Hematopoietic multipotent progenitor cell treated with erythropoietin and hydrocortisone succinate and interleukin-3 and kit ligand, for 8 days (in vitro differentiated cells): ENCODE data around the gene SYNPO.

ENCODE experiments used
- DNase-seq: peaks from one replicate; pipeline ENCODE4 v3.0.0-alpha.2; 2015

The SYNPO gene

DNA sequence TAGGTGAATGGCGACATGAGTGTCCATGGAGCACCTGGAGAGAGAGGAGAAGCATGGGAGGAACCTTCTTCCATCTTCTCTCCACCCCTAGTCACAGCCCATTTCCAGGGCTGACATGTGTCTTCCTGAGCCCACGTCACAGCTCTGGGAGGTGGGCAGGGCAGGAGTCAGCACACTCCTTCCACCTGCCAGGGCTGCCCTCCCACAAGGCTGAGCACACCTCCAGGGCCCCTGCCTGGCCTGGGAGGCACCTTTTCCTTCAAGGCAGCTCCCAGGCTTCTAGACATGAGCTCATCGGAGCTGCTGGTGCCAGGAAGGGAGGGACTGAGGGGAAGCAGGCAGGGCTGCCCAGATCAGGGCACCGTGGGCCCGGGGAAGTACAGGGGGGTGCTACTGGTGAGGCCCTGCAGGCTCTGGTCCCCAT lies 13.6 kb upstream of the SYNPO start:
- DNase-seq, result no peak

DNA sequence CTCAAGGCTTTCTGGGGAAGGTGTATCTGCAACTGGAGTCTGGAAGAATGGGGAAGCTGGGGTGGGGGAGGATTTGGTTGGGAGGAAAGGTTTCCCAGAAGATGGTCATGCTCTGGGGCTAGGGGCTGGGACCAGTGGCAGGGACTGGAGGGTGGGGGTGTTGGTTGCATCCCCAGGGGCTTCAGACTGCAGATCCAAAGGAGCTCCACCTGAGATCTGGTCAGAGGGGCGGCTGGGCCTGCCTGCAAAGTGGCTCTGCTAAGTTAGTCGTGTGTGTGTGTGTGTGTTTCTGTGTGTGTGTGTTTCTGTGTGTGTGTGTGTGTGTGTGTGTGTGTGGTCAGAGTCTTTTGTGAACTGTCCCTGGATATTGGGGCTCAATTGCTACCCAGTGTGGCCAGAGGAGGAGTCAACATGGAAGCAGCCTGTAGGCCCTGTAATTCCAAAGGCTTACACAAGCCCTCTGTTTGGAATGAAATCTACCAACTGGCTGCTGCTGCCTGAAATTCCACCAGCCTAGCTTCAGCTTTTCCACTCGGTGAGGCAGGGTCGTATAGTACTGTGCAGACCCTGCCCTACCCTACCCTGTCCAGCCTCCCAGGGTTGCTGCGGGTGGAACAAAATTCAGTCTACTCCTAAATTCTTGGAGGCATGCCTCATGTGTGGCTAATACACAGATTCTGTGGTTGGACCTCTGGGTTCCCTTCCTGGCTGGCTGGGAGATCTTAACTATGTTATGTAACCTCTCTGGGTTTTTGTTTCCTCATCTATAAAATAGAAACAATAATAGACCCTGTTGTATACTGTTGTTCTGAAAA lies 12.5 kb upstream of the SYNPO start:
- no peak for DNase-seq

DNA sequence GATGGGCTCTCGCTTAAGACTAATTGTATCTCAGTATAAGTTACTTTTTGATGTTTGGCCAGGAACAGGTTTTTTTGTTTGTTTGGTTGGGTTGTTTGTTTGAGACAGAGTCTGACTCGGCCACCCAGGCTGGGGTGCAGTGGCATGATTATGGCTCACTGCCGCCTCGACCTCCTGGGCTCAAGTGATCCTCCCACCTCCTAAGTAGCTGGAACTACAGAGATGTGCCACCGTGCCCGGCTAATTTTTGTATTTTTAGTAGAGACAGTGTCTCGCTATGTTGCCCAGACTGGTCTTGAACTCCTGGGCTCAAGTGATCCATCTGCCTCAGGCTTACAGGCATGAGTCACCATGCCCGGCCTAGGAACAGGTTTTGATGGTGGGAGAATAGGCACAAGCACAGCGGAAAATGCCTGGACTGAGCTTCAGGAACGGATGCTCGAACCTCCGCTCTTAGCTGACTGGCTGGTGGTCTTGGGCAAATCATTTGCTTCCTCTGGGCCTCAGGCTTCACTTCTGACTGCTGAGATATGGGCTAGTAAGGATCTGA lies 11.4 kb upstream of the SYNPO start:
- no peak for DNase-seq

DNA sequence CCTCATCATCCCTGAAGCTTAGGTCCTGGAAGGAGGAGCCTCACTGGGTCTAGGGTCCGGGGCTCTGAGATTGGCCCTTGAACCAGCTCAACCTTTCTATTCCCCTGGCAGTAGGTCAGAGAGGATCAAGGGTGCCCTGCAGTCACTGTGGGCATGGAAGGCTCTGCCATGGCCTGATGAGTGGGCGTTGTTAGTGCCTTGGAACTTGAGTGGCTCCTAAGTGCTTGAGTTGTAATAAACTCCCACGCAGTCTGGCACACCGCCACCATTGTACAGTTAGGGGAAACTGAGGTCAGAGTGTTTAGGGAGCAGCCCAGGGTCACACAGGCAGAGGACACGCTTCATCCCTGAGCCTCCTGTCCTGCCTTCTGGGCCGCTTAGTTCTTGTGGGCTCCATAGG lies 10.4 kb upstream of the SYNPO start:
- no peak for DNase-seq

DNA sequence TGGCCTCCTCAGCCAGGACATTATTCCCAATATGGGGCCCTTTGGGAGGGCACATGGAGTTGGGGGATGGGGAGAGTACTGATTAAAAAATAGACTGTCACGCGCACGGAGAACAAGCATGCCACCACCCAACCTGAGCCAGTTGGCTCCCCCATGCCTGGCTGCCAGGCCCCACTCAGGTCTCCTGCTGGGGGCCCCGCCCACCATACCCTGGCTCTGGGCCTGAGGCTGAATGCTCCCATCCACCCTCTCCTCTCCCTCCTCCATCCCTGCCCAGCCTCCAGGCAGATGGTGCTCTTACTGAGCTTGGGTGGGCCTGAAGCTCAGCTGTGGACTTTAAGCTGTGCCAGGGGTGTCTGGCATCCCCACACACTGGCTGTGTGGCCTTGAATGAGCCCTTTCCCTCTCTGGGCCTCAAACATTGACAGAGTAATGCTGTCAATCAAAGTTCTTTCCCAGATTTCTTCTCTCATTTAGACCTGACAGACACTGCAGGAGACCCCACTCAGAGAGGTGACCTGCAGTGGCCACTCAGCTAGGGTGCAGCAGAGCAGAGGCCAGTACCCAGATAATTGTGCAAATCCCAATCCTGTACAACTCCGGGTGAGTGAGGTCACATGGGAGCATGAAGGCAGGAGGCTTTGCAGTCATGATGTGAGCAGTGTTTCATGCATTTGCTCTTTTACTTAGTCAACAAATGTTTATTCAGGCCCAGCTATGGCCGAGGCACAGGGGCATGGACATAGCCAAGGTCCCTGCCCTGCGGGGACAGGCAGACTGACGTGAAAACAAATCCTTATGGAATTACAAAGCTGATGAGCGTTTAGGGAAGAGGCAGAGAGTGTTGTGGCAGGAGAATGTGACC lies 9.8 kb upstream of the SYNPO start:
- DNase-seq, result no peak

DNA sequence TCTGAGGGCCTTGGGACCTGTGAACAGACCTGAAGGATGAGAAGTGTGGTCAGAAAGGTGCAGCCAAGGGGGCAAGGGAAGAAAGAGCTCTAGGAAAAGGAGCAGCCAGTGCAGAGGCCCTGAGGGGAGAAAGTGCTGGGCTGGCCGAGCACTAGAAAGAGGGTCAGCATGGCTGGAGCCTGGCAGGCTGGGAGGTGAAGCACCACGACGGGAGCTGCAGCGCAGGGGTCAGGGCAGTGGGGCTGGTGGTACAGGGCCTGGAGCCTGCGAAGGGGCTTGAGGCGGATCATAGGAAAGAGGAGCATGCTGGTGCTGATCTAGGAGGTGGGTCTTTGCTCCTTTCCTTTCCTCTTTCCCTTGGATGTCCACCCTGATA lies 9.1 kb upstream of the SYNPO start:
- DNase-seq, result no peak

DNA sequence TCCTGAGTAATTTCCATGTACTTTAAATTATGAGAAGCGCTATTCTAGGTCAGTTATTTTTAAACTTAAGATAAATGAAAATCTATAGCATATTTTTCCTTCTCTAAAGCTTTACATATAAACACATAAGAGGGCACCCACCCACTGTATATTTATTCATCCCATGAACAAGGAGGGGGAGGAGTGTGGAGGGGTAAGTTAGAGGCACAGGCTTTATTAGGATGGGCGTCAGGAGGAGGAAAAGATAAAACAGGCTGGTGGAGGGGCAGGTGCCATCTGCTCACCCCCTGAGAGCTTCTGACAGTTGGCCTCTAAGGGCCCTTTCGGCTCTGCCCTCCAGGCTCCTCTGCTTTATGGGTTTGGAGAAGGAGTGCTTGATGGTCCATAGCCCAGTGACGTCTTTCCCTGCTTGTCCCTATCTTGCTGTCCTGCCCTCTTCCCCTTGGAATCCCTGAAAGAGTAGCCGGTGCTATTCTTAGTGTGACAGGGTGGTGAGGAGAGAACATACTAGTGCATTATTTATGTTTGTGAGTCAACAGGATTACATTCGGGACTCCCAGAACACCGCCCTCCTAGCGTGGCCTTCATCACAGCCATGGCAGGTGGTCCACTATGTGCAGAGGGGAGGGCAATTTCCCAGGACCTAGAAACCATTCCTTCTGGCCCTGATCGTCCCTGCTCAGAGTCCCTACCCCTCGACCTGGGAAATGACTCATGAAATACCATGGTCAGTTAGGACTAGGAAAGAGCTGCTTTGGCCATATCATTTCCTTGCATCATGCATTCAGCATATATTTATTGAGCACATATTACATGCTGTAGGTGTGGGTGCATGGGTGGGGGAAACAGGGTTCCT lies 7.9 kb upstream of the SYNPO start:
- no peak for DNase-seq

DNA sequence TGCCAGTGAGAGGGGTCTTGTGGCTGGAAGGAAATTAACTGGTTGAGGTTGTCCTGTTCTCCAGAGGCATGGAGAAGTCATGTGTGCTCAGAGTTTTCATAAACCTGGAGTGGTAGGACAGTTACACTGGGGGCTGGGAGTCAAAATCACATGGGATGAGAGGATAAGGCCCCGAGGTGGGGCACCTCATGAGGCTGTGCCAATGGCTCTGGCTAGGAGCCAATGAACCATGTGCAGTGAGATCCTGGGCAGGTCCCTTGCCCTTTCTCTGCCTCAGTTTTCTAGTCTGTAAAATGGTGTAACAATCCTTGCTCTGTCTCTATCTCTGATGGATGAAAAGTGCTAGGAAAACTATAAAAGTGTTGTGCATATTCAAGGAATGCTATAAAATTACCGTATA lies 7.0 kb upstream of the SYNPO start:
- DNase-seq, result peak; percentile 66

DNA sequence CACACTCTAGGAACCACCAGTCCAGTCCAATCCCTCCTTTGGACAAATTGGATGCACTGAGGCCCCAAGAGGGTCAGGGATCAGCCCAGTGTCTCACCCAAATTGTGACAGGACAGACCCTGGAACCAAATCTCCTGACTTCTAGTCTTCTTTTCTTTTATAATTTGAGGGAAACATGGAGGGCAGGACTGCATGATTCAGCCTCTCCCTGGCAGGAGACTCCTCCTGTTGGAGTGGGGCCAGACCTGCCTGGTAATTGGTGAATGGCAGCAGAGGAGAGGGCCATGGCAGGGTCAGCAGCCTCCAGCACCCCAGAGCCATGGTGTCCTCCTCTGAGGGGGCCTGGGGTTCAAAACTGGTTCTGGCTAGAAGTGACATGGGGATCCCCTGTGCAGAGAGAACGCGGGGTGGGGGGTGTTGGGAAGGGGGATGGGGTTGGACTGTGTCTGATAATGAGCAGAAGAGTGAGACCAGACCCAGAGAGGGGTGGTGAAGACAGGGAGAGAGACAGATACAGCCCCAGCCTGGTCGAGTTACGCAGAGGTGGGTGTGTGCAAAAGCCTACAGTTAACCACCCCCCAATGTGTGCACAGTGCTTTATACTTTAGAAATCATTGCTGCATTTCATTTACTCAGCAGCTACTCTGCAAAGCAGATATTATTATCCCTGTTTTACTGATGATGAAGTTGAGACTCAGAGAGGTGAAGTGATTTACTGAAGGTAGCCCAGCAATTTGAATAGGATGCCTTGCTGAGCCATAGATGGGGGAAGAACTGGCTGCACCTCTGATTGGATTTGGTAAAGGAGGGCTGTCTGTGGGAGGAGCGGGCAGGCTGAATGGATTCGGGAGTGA lies 3.8 kb upstream of the SYNPO start:
- no peak for DNase-seq

DNA sequence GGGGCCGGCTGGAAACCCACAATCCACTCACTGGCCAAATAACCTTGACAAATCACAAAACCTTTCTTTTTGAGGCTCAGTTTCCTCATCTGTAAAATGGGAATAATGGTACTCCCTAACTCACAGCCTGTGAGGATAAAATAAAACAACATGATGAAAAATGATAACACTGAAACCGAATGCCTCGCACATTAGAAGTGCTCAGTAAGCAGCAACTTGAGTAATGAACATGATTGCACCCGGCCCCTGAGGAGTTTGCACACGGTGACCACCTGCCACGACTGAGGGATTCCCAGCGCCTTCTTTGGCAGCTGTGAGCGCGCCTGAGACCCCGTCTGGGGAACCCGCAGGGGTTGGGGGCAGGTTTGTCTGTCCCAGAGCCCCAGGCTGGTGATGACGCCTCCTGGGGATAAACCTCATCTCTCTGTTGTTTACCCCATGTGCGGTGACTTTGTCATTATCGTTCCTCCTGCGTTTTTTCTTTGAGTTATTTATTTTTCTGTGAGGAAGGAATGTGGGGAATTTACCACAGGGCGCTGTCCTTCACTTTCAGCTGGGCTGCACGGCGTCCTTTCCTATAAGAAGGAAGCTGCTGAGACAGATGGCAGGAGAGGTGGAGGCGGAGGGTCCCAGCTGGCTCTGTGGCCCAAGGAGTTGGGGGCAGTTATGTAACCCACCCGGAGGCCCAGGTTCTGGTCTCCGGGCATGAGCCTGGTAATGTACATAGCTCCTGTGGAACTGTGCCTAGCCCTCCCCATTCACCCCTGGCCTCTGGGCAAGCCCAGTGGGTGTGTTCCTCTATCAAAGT lies 3.0 kb upstream of the SYNPO start:
- no peak for DNase-seq

DNA sequence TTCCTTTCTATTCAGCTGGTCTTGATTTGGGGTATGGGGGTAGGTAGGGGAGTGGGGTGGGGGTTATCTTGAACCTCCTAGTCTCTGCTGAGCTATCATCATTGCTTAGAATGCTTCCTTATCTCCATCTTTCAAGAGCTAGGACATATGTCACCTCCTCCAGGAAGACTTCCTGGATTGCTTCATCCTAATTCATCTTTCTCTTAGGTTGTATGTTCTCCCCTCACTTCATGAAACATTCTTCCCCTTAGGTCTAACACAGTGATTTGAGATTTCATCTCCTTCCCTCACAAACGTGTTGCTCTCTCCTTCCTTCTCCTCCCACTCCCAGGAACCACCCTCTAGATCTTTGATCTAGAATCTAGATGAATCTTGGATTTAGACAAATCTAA lies 2.4 kb upstream of the SYNPO start:
- no peak for DNase-seq

DNA sequence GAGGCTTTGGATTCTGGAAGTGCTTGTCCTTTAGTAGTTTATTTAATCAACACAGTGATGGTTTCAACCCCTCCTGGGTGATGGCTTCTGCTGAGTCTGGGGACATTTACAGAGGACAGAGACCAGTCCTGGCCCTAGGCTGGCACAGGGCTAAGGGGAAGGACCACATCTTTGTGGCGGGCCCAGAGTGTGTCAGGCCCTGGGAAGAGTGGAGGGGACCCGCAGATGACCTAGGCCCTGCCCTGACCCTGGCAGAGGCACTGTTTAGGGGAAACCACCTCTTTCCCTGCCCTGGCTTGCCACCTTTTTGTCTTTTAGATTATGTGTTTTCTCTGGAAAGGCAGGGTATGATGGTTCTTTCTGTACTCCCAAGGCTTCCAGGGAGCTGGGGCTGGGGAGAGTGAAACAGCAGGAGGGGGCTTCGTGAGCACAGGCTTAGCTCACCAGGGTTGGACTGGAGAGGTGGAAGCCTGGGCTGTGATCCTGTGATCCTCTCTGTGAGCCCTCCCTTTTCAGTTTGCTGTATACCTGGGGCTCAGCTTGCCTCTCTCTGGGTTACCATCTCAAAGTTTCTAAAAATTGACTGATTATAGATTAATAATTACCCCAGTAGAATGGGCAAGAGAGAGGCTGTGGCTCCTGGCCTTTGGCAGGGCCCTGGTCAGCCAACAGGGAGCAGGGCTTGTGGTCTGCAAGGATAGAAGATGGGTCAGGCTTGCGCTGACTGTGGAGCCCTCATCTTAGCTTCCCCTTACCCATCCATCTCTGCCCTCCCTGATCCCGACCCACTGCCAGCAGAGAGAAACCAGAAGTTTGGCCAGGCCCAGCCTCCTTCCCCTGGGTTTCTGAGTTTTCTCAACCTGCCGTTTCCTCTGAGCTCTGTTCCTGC lies 1.7 kb upstream of the SYNPO start:
- DNase-seq, result no peak

DNA sequence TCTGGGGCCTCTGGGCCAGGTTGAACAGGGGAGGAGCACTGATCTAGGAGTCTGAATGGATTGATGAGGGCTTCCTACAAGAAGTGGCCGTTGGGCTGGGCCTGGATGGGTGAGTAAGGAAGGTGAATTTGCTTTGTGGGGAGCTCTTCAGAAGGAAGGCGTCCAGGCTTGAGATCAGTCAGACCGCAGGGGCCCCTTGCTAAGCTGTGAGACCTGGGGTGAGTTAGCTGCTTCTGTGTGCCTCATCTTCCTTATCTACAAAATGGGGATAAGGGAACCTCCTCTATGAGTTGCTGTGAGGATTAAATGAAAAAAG lies 1.1 kb upstream of the SYNPO start:
- no peak for DNase-seq

DNA sequence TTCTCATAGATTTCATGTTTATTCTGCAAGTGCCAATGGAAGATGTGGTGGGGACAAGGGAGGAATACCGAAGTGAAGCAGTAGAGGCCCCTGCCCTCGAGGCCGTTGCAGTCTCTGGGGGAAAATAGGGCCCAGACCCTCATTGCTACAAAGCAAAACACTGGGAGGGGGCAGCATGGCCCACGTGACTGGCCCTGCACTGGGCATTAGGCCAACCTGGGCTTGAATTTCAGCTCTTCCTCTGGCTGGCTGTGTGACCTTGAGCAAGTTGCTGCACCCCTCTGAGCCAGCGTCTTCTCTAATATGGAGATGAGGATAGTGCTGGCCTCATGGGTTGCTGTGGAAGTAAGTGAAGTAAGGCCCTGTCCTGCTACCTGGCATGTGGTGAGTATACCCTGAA lies 709 bp upstream of the SYNPO start:
- no peak for DNase-seq

DNA sequence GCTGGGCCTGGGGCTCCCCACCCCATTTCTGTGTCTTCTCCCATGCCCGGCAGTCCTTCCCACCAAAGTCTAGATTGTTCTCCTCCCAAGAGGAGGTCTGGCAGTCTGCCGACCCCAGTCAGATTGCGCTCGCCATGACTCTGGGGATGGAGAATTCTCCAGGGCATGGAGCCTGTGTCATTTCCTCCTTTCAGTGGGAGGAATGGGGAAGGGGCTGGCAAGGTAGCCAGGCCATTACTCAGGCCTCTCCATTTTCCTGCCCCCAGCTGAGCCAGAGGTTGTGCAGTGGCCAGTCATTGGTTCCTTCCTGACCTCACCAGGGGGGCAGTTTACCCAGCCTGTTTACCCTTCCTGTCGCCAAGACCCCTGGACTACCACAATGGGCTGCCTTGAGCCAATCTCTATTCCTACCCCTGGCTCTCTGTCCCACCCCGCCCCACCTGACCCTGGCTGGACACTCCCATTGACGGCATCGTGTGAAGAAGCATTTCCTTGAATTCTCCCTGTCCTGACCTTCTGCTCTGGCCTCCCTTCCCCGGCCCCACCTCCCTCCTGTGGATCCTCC lies 628 bp downstream of the SYNPO start:
- DNase-seq, result no peak

DNA sequence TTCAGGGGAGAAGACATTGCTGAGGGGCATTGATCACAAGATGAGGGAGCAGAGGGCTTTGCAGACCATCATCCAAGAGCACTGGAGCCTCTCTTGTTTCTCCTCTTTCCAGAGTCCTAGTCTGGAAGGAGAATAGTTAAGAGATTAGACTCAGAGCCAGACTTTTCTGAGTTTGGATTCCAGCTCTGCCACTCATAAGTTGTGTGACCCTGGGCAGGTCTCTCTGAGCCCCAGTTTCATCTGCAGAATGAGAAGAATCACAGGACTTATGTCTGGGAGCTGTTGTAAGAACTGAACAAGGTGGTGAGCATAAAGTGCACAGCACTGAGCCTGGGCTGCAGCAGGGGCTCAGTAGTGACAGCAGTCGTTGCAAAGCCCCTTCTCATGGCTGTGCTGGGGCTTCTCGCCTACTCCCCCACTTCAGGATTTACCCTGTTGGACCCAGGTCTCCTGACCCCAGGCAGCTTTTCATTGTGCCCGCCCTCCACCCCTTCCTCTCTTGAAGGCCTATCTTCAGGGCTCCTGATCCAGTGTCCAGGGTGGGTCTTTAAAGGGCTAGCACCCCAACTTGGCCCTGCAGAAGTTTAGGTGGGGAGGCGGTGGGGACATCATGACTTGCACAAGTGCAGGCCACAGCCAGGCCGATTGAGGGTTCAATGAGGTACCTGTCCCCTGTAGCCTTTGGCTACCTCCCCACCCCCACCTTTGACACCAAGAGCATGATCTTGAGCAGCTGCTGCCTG lies 1.5 kb downstream of the SYNPO start:
- DNase-seq, result no peak

DNA sequence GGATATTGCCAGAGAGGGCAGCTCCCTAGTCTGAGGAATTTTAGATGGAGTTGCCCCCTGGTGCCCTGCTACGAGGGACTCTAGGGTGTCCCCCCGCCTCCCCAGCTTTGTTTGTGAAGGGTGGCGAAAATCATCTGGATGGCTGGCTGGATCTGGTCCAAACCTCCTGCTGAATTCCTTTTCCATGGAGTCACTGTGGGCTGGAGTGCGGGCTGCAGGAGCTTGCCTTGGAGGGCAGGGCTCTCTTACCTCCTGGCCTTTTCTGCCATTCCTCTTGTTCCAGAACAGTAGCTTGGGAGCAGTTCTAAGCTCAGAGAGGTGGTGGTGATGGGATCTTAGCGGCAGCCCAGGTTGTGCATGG lies 2.1 kb downstream of the SYNPO start:
- DNase-seq, result no peak

DNA sequence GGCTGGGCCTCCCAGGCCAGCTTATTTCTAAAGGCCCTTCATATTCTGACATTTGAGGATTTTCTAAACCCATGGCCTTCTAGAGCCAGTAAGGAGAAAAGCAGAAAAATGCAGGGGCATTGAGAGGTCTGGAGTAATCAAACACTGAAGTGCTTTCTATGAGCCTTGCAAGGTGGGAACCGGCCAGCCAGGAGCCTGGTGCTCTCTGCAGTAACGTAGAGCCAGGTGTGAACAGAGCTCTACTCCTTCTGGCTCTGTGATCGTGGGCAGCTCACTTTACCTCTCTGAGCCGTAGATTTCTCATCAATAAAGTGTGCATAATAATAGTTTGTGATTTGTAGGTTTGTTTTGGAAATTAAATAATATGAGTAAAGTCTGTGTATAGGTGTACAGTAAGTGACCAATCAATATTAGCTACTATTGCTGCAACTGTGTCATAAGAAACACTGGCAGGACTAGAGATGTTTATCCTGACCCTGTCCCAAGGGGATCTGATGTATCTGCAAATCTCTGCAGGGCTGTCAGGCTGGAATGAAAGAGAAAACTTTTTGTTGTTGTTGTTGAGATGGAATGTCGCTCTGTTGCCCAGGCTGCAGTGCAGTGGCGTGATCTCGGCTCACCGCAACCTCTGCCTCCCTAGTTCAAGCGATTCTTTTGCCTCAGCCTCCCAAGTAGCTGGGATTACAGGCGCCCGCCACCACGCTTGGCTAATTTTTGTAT lies 2.7 kb downstream of the SYNPO start:
- no peak for DNase-seq

DNA sequence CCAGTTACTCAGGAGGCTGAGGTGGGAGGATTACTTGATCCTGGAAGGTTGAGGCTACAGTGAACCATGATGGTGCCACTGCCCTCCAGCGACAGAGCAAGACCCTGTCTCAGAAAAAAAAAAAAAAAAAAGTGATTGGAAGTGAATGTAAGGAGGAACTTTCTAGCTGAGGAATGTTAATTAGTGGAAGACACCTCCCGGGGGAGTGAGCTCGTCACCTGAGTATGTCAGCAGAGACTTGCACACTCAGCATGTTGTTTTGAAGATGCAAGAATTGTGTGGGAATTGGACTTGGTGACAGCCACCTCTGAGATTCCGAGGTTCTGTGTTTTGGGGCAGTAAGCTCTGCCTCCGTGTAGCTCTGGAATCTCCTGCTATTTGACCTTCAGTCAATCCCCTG lies 3.6 kb downstream of the SYNPO start:
- no peak for DNase-seq
